K562 (cell line): Measurements from ENCODE around the gene FOXR1. TPM values are rescaled to one million over a fixed set of nuclear protein-coding genes. Genes with fewer than 3 reads are reported as not detected.

Experiments
- BCLAF1 ChIP-seq, 2 experiments: fragments of 450-650 bp in 1 of 2; IDR thresholded peaks; 2 replicates each; pipeline ENCODE4 v1.6.1; 2011 to 2017; ENCODE audit warnings: low read depth in 2 of 2, antibody characterized with exemption in 1 of 2, borderline replicate concordance in 1 of 2, low read length in 1 of 2, mild to moderate bottlenecking in 1 of 2, mixed read lengths in 1 of 2; ENCODE audit not compliant: control insufficient read depth in 1 of 2
- CAMTA2 ChIP-seq: fragments of 250-450 bp; sonication (Bioruptor Pico); conservative IDR thresholded peaks from 2 replicates; pipeline ENCODE4 v1.5.1; 2022
- CHCHD3 ChIP-seq: fragments of 250-450 bp; sonication (Bioruptor Pico); IDR thresholded peaks from 2 replicates; pipeline ENCODE4 v2.1.2; 2022; ENCODE audit warnings: mild to moderate bottlenecking
- GABPB1 ChIP-seq: sonication (generic); formaldehyde crosslinking; IDR thresholded peaks from 2 replicates; pipeline ENCODE4 v1.8.0; 2022; ENCODE audit warnings: mild to moderate bottlenecking, missing genetic modification reagents
- KAT7 ChIP-seq: sonication (generic); formaldehyde crosslinking; IDR thresholded peaks from 2 replicates; pipeline ENCODE4 v1.8.0; 2022; ENCODE audit warnings: missing genetic modification reagents, mild to moderate bottlenecking, borderline replicate concordance
- POLR2AphosphoS2 ChIP-seq: IDR thresholded peaks from 2 replicates; pipeline ENCODE4 v1.6.1; 2012; ENCODE audit warnings: low read length, improper control_type of control experiment
- POLR2AphosphoS5 ChIP-seq: IDR thresholded peaks from 2 replicates; pipeline ENCODE4 v1.6.1; 2011; ENCODE audit warnings: mild to moderate bottlenecking, low read depth, low read length, moderate library complexity; ENCODE audit not compliant: control insufficient read depth, insufficient read depth
- RAD21 ChIP-seq, 2 experiments: fragments of 250-450 bp in 1 of 2; fragments of 450-650 bp in 1 of 2; sonication (Bioruptor Pico) in 1 of 2; formaldehyde crosslinking in 1 of 2; IDR thresholded peaks in 1 of 2; conservative IDR thresholded peaks in 1 of 2; 2 replicates each; pipeline versions ENCODE4 v1.4.0 to v1.8.0; 2020 to 2022; ENCODE audit warnings: mild to moderate bottlenecking in 2 of 2, moderate library complexity in 1 of 2
- RBM39 ChIP-seq: fragments of 200-400 bp; formaldehyde crosslinking; optimal IDR thresholded peaks from 2 replicates; pipeline ENCODE3; 2018; ENCODE audit warnings: low read depth, low read length
- SMC3 ChIP-seq: conservative IDR thresholded peaks from 2 replicates; pipeline ENCODE4 v1.6.1; 2011; ENCODE audit warnings: low read depth, low read length, improper control_type of control experiment; ENCODE audit not compliant: insufficient read depth
- THRA ChIP-seq: fragments of 450-650 bp; IDR thresholded peaks from 2 replicates; pipeline ENCODE4 v1.6.1; 2017; ENCODE audit warnings: mild to moderate bottlenecking, moderate library complexity
- ZNF217 ChIP-seq: sonication (generic); formaldehyde crosslinking; IDR thresholded peaks from 2 replicates; pipeline ENCODE4 v1.8.0; 2022; ENCODE audit warnings: mild to moderate bottlenecking, missing genetic modification reagents
- ZNF561 ChIP-seq: fragments of 450-650 bp; formaldehyde crosslinking; conservative IDR thresholded peaks from 2 replicates; pipeline ENCODE4 v1.4.0; 2020; ENCODE audit warnings: mild to moderate bottlenecking, moderate library complexity
- polyA plus RNA-seq, 8 experiments: library from polyadenylated mRNA; depleted of rRNA in 4 of 8; stranded (reverse) in 5 of 8; unstranded in 3 of 8; fragments of >200 nt; fragmentation: Nextera tagmentation in 2 of 8; fragmentation: Illumina TruSeq in 1 of 8; extraction: Ambion mirVana in 2 of 8; extraction: Trizol in 1 of 8; gene quantifications; 2 replicates each; pipeline versions ENCODE4 v1.2.1 to v1.2.3, GENCODE V29; 2011 to 2014; ENCODE audit warnings: inconsistent platforms in 1 of 8, missing spikeins in 1 of 8
- total RNA-seq, 7 experiments: library from RNA; depleted of rRNA in 6 of 7; stranded (reverse); fragments of >200 nt in 6 of 7; fragmentation: Illumina TruSeq in 2 of 7; extraction: Trizol in 2 of 7; gene quantifications; 2 replicates each; pipeline versions ENCODE4 v1.2.1 to v1.2.3, GENCODE V29; 2011 to 2021; ENCODE audit warnings: low replicate concordance in 1 of 7
- TF ChIP-seq, protein P1 (sequence below): fragments of 250-450 bp; sonication (Bioruptor Pico); IDR thresholded peaks from 2 replicates; pipeline ENCODE4 v1.4.0; 2020; ENCODE audit warnings: mild to moderate bottlenecking, moderate library complexity, borderline replicate concordance
- TF ChIP-seq, protein P2 (sequence below): fragments of 250-450 bp; sonication (Bioruptor Pico); IDR thresholded peaks from 2 replicates; pipeline ENCODE4 v1.5.0; 2021
- TF ChIP-seq, protein P3 (sequence below), 3 experiments: fragments of 200-800 bp in 1 of 3; sonication (Bioruptor generic) in 1 of 3; sonication (generic) in 1 of 3; formaldehyde crosslinking in 1 of 3; IDR thresholded peaks; 2 replicates each; pipeline versions ENCODE4 v1.6.1 to v1.8.0; 2016 to 2022; ENCODE audit warnings: mild to moderate bottlenecking in 2 of 3, missing compliant biosample characterization in 2 of 3, missing genetic modification characterization in 2 of 3, missing genetic modification reagents in 1 of 3

The FOXR1 gene
- total and polyA plus RNA-seq, 9 of the 15 experiments (the other 6 are each of a cell fraction or from before 2014, with no cell fraction given) = not detected

- TF ChIP-seq, protein P1, sequence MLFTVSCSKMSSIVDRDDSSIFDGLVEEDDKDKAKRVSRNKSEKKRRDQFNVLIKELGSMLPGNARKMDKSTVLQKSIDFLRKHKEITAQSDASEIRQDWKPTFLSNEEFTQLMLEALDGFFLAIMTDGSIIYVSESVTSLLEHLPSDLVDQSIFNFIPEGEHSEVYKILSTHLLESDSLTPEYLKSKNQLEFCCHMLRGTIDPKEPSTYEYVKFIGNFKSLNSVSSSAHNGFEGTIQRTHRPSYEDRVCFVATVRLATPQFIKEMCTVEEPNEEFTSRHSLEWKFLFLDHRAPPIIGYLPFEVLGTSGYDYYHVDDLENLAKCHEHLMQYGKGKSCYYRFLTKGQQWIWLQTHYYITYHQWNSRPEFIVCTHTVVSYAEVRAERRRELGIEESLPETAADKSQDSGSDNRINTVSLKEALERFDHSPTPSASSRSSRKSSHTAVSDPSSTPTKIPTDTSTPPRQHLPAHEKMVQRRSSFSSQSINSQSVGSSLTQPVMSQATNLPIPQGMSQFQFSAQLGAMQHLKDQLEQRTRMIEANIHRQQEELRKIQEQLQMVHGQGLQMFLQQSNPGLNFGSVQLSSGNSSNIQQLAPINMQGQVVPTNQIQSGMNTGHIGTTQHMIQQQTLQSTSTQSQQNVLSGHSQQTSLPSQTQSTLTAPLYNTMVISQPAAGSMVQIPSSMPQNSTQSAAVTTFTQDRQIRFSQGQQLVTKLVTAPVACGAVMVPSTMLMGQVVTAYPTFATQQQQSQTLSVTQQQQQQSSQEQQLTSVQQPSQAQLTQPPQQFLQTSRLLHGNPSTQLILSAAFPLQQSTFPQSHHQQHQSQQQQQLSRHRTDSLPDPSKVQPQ (CRISPR knock-in tag) = no peak
- no peak for TF ChIP-seq THRA
- TF ChIP-seq CHCHD3 = no peak
- TF ChIP-seq CAMTA2 (CRISPR knock-in tag) = no peak
- peak; percentile 99 for TF ChIP-seq GABPB1 (CRISPR knock-in tag)
- TF ChIP-seq ZNF561 (CRISPR knock-in tag) = no peak
- TF ChIP-seq SMC3 = no peak
- TF ChIP-seq ZNF217 = no peak
- TF ChIP-seq, protein P2, sequence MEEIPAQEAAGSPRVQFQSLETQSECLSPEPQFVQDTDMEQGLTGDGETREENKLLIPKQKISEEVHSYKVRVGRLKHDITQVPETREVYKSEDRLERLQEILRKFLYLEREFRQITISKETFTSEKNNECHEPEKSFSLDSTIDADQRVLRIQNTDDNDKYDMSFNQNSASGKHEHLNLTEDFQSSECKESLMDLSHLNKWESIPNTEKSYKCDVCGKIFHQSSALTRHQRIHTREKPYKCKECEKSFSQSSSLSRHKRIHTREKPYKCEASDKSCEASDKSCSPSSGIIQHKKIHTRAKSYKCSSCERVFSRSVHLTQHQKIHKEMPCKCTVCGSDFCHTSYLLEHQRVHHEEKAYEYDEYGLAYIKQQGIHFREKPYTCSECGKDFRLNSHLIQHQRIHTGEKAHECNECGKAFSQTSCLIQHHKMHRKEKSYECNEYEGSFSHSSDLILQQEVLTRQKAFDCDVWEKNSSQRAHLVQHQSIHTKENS (CRISPR knock-in tag) = no peak
- no peak for TF ChIP-seq RBM39
- TF ChIP-seq POLR2AphosphoS5 = peak; percentile 96
- no peak; the same call in 1 of the 2 replicates for TF ChIP-seq POLR2AphosphoS2
- TF ChIP-seq, protein P3, sequence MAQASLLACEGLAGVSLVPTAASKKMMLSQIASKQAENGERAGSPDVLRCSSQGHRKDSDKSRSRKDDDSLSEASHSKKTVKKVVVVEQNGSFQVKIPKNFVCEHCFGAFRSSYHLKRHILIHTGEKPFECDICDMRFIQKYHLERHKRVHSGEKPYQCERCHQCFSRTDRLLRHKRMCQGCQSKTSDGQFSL (CRISPR knock-in tag; IDR thresholded peaks at IDR 0.05) = no peak
- TF ChIP-seq, protein P3 (tag; IDR thresholded peaks at IDR 0.05) = no peak
- TF ChIP-seq RAD21 (CRISPR knock-in tag; conservative IDR thresholded peaks at IDR 0.05 in 1 of 2, IDR thresholded peaks at IDR 0.05 in 1 of 2) = no peak
- no peak for TF ChIP-seq KAT7 (CRISPR knock-in tag)
- peak in 1 of 2 experiments; percentile 90; a peak in 2 of 4 replicates for TF ChIP-seq BCLAF1 (IDR thresholded peaks at IDR 0.05; ENCODE audit: borderline replicate concordance in 1 of 2, control insufficient read depth in 1 of 2, low read depth in 2 of 2, low read length in 1 of 2)
These were observed 46.7 kb downstream of the FOXR1 start, which contains the start of the genes RPS25 and TRAPPC4 (continued) for GRCh38 chr11:119018074-119018938.
